Uterus (tissue), 4 donors: Measurements from ENCODE around the gene PPP2R2C. TPM values are rescaled to one million over a fixed set of nuclear protein-coding genes. Genes with fewer than 3 reads are reported as not detected.

ENCODE experiments used
- DNase-seq, 2 donors: peaks; one replicate each; pipeline ENCODE4 v3.0.0-alpha.2; 2019 to 2020
- H3K27ac ChIP-seq, 2 donors: fragments of 200-600 bp; sonication (generic); 1 replicate in 1 of 2; 2 replicates in 1 of 2; pipeline ENCODE4 v1.5.1; 2016 to 2018
- H3K27me3 ChIP-seq, 2 donors: fragments of 200-600 bp; sonication (generic); one replicate each; pipeline ENCODE4 v1.5.1; 2018 to 2019; ENCODE audit warnings: control low read depth in 1 of 2
- H3K36me3 ChIP-seq, 2 donors: fragments of 200-600 bp; sonication (generic); one replicate each; pipeline ENCODE4 v1.5.1; 2019; ENCODE audit warnings: control low read depth in 1 of 2
- H3K4me1 ChIP-seq, 2 donors: fragments of 200-600 bp; sonication (generic); one replicate each; pipeline ENCODE4 v1.5.1; 2018 to 2019; ENCODE audit warnings: control low read depth in 1 of 2
- H3K4me3 ChIP-seq, 2 donors: fragments of 200-600 bp; sonication (generic); 1 replicate in 1 of 2; 2 replicates in 1 of 2; pipeline ENCODE4 v1.5.1; 2018 to 2019; ENCODE audit warnings: mild to moderate bottlenecking in 1 of 2
- H3K9me3 ChIP-seq, 2 donors: fragments of 200-600 bp; sonication (generic); one replicate each; pipeline ENCODE4 v1.5.1; 2019; ENCODE audit warnings: control low read depth in 1 of 2
- CTCF ChIP-seq, 4 experiments: fragments of 200-600 bp in 2 of 4; fragments of 450-650 bp in 2 of 4; sonication (generic) in 2 of 4; IDR thresholded peaks; one replicate each; pipeline ENCODE4 v1.5.1; 2016 to 2019; ENCODE audit warnings: antibody characterized with exemption in 4 of 4, mild to moderate bottlenecking in 2 of 4, moderate library complexity in 1 of 4
- POLR2A ChIP-seq, 2 donors: fragments of 450-650 bp; IDR thresholded peaks; one replicate each; pipeline ENCODE4 v1.6.1; 2016; ENCODE audit warnings: antibody characterized with exemption in 2 of 2, mild to moderate bottlenecking in 1 of 2, moderate library complexity in 1 of 2
- intact Hi-C: fragments of 100-400 bp; cut with DNase I; formaldehyde crosslinking; loops from one replicate; pipeline ENCODE4 v1.15.1; 2023; ENCODE audit warnings: low total_unique reads
- total RNA-seq, 4 donors: library from RNA; depleted of rRNA in 3 of 4; stranded (reverse); fragments of >200 nt in 3 of 4; gene quantifications; one replicate each; pipeline versions ENCODE4 v1.1.0 to v1.2.4, GENCODE V29; 2014 to 2023
- donor health status: DM: yes; HTN: yes; CAD: no.

PPP2R2C gene
- total RNA-seq, 4 donors from 2014 or later: 2.9 to 49.1 (median 27.3) TPM

DNA sequence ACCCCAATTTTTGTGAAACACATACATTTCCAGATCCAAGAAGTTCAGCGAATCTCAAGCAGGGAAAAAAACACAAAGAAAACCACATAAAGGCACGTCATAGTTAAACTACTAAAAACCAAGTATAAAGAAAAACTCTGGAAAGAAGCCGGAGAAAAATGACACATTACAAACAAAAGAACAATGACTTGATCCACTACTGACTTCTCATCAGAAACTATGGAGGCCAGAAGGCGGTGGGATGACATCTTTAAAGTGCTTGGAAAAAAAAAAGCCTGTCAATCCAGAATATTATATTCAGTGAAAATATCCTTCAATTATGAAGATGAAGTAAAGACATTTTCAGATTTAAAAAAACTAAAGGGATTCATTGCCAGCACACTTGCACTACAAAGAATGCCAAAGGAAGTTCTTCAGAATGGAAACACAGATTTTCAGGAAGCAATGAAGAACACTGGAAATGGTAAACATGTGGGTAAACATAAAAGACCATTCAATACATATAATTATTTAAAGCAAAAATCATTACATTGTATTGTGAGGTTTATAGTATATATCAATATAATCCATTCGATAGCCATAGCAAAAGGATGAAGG is 32.6 kb upstream of the PPP2R2C start:
- intact Hi-C loops: no loop called here
- no peak for DNase-seq
- Histone ChIP-seq H3K9me3 (peaks cover 0 to 10% of the 10 kb centered on the region in 2 donors), H3K4me3 (no peak overlapping the region), H3K27ac (no peak overlapping the region), H3K4me1 (no peaks in the 10 kb centered on the region), H3K36me3 (no peaks in the 10 kb centered on the region), H3K27me3 (no peaks in the 10 kb centered on the region)
- TF ChIP-seq POLR2A (IDR thresholded peaks at IDR 0.05) (no peak), CTCF (IDR thresholded peaks at IDR 0.05) (no peak)

DNA sequence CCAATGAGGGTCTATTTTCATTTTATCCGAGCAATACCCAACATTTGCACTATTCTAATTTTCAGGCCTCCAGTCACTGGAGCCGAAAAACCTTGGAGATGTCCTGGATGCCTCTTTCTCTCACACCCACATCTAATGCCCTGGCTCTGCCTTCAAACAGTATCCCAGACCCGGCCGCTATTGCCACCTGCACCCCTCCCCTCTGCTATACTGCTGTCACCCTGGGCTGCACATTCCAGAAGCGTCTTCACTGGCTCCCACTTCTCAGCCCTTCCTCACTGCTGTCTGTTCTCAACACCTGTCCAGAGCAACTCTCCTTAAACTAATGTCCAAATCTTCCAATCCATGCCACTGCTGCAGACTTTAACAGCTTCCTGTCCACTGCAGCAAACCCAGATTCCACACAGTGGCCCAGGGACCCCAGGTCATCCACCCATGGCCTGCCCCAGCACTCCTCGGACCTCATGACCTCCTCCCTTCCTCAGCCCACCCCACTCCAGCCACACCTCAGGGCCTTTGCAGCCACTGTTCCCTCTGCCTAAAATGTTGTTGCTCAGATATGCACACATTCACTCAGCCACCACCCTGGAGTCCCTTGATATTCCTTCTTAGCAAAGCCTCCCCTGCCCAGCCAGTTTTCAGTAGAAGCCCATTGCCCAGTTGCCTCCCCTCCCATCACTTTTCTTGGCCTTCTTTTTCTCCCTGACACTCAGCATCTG is 30.5 kb upstream of the PPP2R2C start:
- intact Hi-C loops: no loop called here
- no peak for DNase-seq
- peaks cover 0 to 10% of the 10 kb centered on the region in 2 donors for H3K9me3 ChIP-seq
- no peak overlapping the region for H3K27ac ChIP-seq
- H3K36me3 ChIP-seq: no peaks in the 10 kb centered on the region
- TF ChIP-seq CTCF (IDR thresholded peaks at IDR 0.05): no peak
- no peak for TF ChIP-seq POLR2A (IDR thresholded peaks at IDR 0.05)
- no peaks in the 10 kb centered on the region for H3K4me1 ChIP-seq
- no peak overlapping the region for H3K4me3 ChIP-seq
- H3K27me3 ChIP-seq: no peaks in the 10 kb centered on the region

GRCh38 chr4:6502147-6502546 is 29.7 kb upstream of the PPP2R2C start:
- intact Hi-C loops: no loop called here
- Histone ChIP-seq H3K27ac (no peak overlapping the region), H3K27me3 (no peaks in the 10 kb centered on the region), H3K9me3 (peaks cover 0 to 10% of the 10 kb centered on the region in 2 donors), H3K36me3 (no peaks in the 10 kb centered on the region), H3K4me1 (no peaks in the 10 kb centered on the region), H3K4me3 (no peak overlapping the region)
- DNase-seq: no peak
- TF ChIP-seq POLR2A (IDR thresholded peaks at IDR 0.05): no peak
- no peak for TF ChIP-seq CTCF (IDR thresholded peaks at IDR 0.05)

- no peak overlapping the region for H3K4me3 ChIP-seq
- no peak for TF ChIP-seq CTCF (IDR thresholded peaks at IDR 0.05)
- H3K27ac ChIP-seq: no peak overlapping the region
- DNase-seq: no peak
- no peaks in the 10 kb centered on the region for H3K36me3 ChIP-seq
- H3K4me1 ChIP-seq: no peaks in the 10 kb centered on the region
- H3K9me3 ChIP-seq: peaks cover 0 to 10% of the 10 kb centered on the region in 2 donors
- intact Hi-C loops: no loop called here
- H3K27me3 ChIP-seq: no peaks in the 10 kb centered on the region
Observed at GRCh38 chr4:6501171-6501570, 28.8 kb upstream of the PPP2R2C start.

GRCh38 chr4:6500481-6501140 is 28.2 kb upstream of the PPP2R2C start:
- Histone ChIP-seq H3K27me3 (no peaks in the 10 kb centered on the region), H3K36me3 (no peaks in the 10 kb centered on the region), H3K4me1 (no peaks in the 10 kb centered on the region), H3K9me3 (peaks cover 0 to 10% of the 10 kb centered on the region in 2 donors), H3K27ac (no peak overlapping the region), H3K4me3 (no peak overlapping the region)
- intact Hi-C loops: no loop called here
- TF ChIP-seq POLR2A (IDR thresholded peaks at IDR 0.05) (no peak), CTCF (IDR thresholded peaks at IDR 0.05) (no peak)
- no peak for DNase-seq
